Neural cell (in vitro differentiated cells): Measurements from ENCODE around the gene ACLY. TPM values are rescaled to one million over a fixed set of nuclear protein-coding genes. Genes with fewer than 3 reads are reported as not detected.

ENCODE experiments used
- H2AFZ ChIP-seq: fragments of 200-600, 300-800 bp; sonication (generic), shearing (Covaris generic); 2 replicates; pipeline ENCODE4 v1.6.0; 2014; ENCODE audit warnings: low read depth, mild to moderate bottlenecking, antibody characterized with exemption, low read length, moderate library complexity
- H3F3A ChIP-seq: fragments of 200-600 bp; shearing (Covaris generic); 2 replicates; pipeline ENCODE4 v1.6.1; 2016; ENCODE audit warnings: mild to moderate bottlenecking, moderate library complexity, mixed read lengths, antibody characterized with exemption, low read length; ENCODE audit not compliant: insufficient read depth, poor library complexity, severe bottlenecking
- H3K27ac ChIP-seq: fragments of 200-600, 300-800 bp; sonication (generic), shearing (Covaris generic); 2 replicates; pipeline ENCODE4 v1.5.1; 2014; ENCODE audit warnings: mild to moderate bottlenecking, low read length, moderate library complexity
- H3K27me3 ChIP-seq: fragments of 300-800, 200-600 bp; sonication (generic), shearing (Covaris generic); 2 replicates; pipeline ENCODE4 v1.6.0; 2014; ENCODE audit warnings: mild to moderate bottlenecking, low read depth, low read length, moderate library complexity; ENCODE audit not compliant: insufficient read depth
- H3K36me3 ChIP-seq: fragments of 300-800, 200-600 bp; sonication (generic), shearing (Covaris generic); 2 replicates; pipeline ENCODE4 v1.5.1; 2014; ENCODE audit warnings: mild to moderate bottlenecking, antibody characterized with exemption, low read length, moderate library complexity; ENCODE audit not compliant: insufficient read depth
- H3K4me2 ChIP-seq: fragments of 300-800, 200-600 bp; sonication (generic), shearing (Covaris generic); 2 replicates; pipeline ENCODE4 v1.6.0; 2014; ENCODE audit warnings: mild to moderate bottlenecking, low read length
- H3K4me3 ChIP-seq: fragments of 300-800, 200-600 bp; sonication (generic), shearing (Covaris generic); 2 replicates; pipeline ENCODE4 v1.5.1; 2014; ENCODE audit warnings: mild to moderate bottlenecking, low read length, moderate library complexity
- H3K79me2 ChIP-seq: fragments of 200-600 bp; shearing (Covaris generic); replicated peaks from 2 replicates; pipeline ENCODE4 v1.6.0; 2014; ENCODE audit warnings: mild to moderate bottlenecking, low read length, moderate library complexity; ENCODE audit not compliant: insufficient read depth
- H3K9ac ChIP-seq: fragments of 300-800, 200-600 bp; sonication (generic), shearing (Covaris generic); 2 replicates; pipeline ENCODE4 v1.6.1; 2016; ENCODE audit warnings: mild to moderate bottlenecking, low read length, mixed read lengths
- H3K9me2 ChIP-seq: fragments of 200-600 bp; shearing (Covaris generic); 2 replicates; pipeline ENCODE4 v1.6.1; 2016; ENCODE audit warnings: mild to moderate bottlenecking, low read length, mixed read lengths; ENCODE audit not compliant: insufficient read depth
- H3K9me3 ChIP-seq: fragments of 200-600, 300-800 bp; sonication (generic), shearing (Covaris generic); 2 replicates; pipeline ENCODE4 v1.6.1; 2016; ENCODE audit warnings: mild to moderate bottlenecking, mixed run types, low read length, moderate library complexity, mixed read lengths
- H4K20me1 ChIP-seq: fragments of 200-600 bp; shearing (Covaris generic); 2 replicates; pipeline ENCODE4 v1.6.1; 2016; ENCODE audit warnings: mild to moderate bottlenecking, mixed run types; ENCODE audit not compliant: insufficient read depth
- CTCF ChIP-seq: fragments of 450-650 bp; IDR thresholded peaks from 2 replicates; pipeline ENCODE4 v1.5.1; 2014; ENCODE audit warnings: antibody characterized with exemption, mild to moderate bottlenecking, moderate library complexity; ENCODE audit not compliant: poor library complexity, severe bottlenecking
- EP300 ChIP-seq: fragments of 450-650 bp; conservative IDR thresholded peaks from 2 replicates; pipeline ENCODE4 v1.6.1; 2014; ENCODE audit warnings: antibody characterized with exemption, mild to moderate bottlenecking, moderate library complexity; ENCODE audit not compliant: poor library complexity, severe bottlenecking
- EZH2 ChIP-seq: fragments of 200-600, 300-800 bp; shearing (Covaris generic), sonication (generic); IDR thresholded peaks from 2 replicates; pipeline ENCODE4 v1.6.1; 2014; ENCODE audit warnings: antibody characterized with exemption, low read length, borderline replicate concordance, mild to moderate bottlenecking; ENCODE audit not compliant: insufficient read depth, poor library complexity, severe bottlenecking
- MXI1 ChIP-seq: fragments of 450-650 bp; conservative IDR thresholded peaks from 2 replicates; pipeline ENCODE4 v1.6.1; 2014; ENCODE audit warnings: antibody characterized with exemption, mild to moderate bottlenecking; ENCODE audit not compliant: poor library complexity, severe bottlenecking
- POLR2AphosphoS5 ChIP-seq: IDR thresholded peaks from 2 replicates; pipeline ENCODE4 v1.6.1; 2012
- RAD21 ChIP-seq: fragments of 450-650 bp; conservative IDR thresholded peaks from 2 replicates; pipeline ENCODE4 v1.6.1; 2014; ENCODE audit warnings: antibody characterized with exemption, mild to moderate bottlenecking, moderate library complexity
- SMC3 ChIP-seq: fragments of 450-650 bp; conservative IDR thresholded peaks from 2 replicates; pipeline ENCODE4 v1.6.1; 2014; ENCODE audit warnings: antibody characterized with exemption, mild to moderate bottlenecking, moderate library complexity; ENCODE audit not compliant: poor library complexity
- TAF1 ChIP-seq: IDR thresholded peaks from 2 replicates; pipeline ENCODE4 v1.6.1; 2012; ENCODE audit warnings: low read depth
- polyA plus RNA-seq: library from polyadenylated mRNA; depleted of rRNA; stranded (reverse); fragments of >200 nt; gene quantifications from 2 replicates; pipeline ENCODE4 v1.2.3, GENCODE V29; 2014
- TF ChIP-seq, protein P1 (sequence below): IDR thresholded peaks from 2 replicates; pipeline ENCODE4 v1.6.1; 2012; ENCODE audit warnings: borderline replicate concordance

ACLY gene
- polyA plus RNA-seq, 1 donor from 2014 or later, result 136 TPM

DNA sequence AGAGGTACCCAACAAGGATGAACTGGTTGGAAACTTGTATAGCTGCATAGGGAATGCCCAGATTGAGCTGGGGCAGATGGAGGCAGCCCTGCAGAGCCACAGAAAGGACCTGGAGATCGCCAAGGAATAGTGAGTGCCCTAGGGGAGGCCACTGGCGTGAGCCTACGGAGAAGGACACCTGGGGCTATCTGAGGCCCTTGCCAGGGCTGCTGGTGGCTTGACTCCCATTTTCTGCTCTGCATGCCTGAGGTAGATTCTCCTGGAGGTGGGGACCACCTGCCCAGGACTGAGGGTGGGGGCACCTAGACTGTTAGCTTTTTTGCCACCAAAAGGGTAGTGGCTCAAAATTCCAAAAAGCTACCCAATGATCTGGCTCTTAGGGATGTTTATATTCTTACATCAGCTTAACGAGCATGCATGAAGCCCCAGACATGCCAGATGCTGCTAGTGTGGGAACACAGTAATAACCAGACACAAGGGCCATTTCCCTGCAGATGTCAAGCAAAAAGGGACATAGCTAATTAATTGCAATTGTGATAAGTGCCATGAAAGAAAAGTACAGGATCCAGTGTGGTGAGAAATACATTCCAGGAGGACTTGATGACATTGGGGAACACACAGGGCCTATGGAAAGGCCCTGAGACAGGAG lies 20.4 kb upstream of the ACLY start:
- H2AFZ ChIP-seq, result no peak overlapping the region
- no peaks in the 10 kb centered on the region for H3K9me3 ChIP-seq
- no peaks in the 10 kb centered on the region for H4K20me1 ChIP-seq
- TF ChIP-seq, protein P1, sequence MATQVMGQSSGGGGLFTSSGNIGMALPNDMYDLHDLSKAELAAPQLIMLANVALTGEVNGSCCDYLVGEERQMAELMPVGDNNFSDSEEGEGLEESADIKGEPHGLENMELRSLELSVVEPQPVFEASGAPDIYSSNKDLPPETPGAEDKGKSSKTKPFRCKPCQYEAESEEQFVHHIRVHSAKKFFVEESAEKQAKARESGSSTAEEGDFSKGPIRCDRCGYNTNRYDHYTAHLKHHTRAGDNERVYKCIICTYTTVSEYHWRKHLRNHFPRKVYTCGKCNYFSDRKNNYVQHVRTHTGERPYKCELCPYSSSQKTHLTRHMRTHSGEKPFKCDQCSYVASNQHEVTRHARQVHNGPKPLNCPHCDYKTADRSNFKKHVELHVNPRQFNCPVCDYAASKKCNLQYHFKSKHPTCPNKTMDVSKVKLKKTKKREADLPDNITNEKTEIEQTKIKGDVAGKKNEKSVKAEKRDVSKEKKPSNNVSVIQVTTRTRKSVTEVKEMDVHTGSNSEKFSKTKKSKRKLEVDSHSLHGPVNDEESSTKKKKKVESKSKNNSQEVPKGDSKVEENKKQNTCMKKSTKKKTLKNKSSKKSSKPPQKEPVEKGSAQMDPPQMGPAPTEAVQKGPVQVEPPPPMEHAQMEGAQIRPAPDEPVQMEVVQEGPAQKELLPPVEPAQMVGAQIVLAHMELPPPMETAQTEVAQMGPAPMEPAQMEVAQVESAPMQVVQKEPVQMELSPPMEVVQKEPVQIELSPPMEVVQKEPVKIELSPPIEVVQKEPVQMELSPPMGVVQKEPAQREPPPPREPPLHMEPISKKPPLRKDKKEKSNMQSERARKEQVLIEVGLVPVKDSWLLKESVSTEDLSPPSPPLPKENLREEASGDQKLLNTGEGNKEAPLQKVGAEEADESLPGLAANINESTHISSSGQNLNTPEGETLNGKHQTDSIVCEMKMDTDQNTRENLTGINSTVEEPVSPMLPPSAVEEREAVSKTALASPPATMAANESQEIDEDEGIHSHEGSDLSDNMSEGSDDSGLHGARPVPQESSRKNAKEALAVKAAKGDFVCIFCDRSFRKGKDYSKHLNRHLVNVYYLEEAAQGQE, result no peak
- no peak for TF ChIP-seq MXI1
- no peak for TF ChIP-seq SMC3
- no peak overlapping the region for H3K27ac ChIP-seq
- H3K4me3 ChIP-seq, result no peak overlapping the region
- H3K27me3 ChIP-seq, result no peaks in the 10 kb centered on the region
- H3K79me2 ChIP-seq, result no peaks in the 10 kb centered on the region
- H3K9me2 ChIP-seq, result no peaks in the 10 kb centered on the region
- H3K9ac ChIP-seq, result no peak overlapping the region
- no peak overlapping the region for H3K4me2 ChIP-seq
- peaks cover 5% of the 10 kb centered on the region for H3K36me3 ChIP-seq
- H3F3A ChIP-seq, result no peaks in the 10 kb centered on the region

DNA sequence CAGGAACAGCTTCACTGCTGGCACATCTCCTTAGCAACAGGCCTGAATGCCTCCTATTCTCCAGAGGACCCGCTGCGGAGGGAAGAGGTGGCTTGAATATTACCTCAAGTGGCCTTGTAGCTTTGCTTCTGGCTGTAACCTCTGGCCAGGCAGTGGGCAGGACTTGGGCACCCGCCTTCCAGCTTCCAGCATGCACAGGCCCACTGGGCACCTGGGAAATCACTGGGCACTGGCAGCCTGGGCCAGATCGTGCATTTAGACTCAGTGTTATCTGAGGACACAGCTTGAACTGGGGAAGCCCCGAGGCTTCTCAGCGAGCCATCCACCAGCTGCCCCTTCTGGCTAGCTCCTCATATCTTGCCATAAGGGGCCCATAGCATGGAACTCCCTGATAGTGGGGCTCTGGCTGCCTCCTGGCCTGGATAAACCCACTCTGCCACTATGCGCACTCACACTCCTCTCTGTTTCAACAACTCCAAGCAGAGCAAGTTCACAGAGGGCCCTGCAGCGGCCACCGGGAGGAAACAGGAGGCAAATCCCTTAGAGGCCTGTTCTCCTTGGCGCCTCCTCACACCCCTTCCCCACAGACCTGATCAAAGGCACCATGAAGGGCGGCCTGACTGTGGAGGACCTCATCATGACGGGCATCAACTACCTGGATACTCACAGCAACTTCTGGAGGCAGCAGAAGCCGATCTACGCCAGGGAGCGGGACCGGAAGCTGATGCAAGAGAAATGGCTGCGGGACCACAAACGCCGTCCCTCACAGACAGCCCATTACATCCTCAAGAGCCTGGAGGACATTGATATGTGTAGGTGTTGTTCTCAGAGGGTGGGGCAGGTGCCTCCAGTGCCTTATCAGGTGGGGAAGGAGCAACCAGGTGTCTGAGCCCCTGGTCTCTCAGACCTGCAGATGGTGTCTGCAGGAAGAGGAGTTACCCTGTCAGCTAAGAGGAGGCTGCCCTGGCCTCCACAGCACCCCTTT lies 19.5 kb upstream of the ACLY start:
- no peaks in the 10 kb centered on the region for H3K9me3 ChIP-seq
- no peak overlapping the region for H3K4me2 ChIP-seq
- no peaks in the 10 kb centered on the region for H4K20me1 ChIP-seq
- H3K27me3 ChIP-seq, result no peaks in the 10 kb centered on the region
- no peaks in the 10 kb centered on the region for H3K79me2 ChIP-seq
- H3K27ac ChIP-seq, result no peak overlapping the region
- no peak overlapping the region for H3K9ac ChIP-seq
- H3K36me3 ChIP-seq, result peaks cover 5% of the 10 kb centered on the region
- no peaks in the 10 kb centered on the region for H3K9me2 ChIP-seq
- H2AFZ ChIP-seq, result no peak overlapping the region
- TF ChIP-seq POLR2AphosphoS5 (no peak), RAD21 (no peak), MXI1 (no peak), TAF1 (no peak), SMC3 (no peak), EP300 (no peak), EZH2 (no peak), CTCF (no peak)
- TF ChIP-seq, protein P1, result no peak
- H3K4me3 ChIP-seq, result no peak overlapping the region
- no peaks in the 10 kb centered on the region for H3F3A ChIP-seq
